Esophagus muscularis mucosa (tissue), 4 donors: ENCODE measurements around the gene NCKAP5. TPM values are rescaled to one million over a fixed set of nuclear protein-coding genes. Genes with fewer than 3 reads are reported as not detected.

Source experiments
- DNase-seq: peaks from one replicate; pipeline ENCODE4 v3.0.0-alpha.2; 2017; ENCODE audit errors: extremely low spot score
- H3K27ac ChIP-seq, 4 donors: fragments of 200-600 bp; sonication (generic); replicated peaks in 1 of 4; 1 replicate in 3 of 4; 2 replicates in 1 of 4; pipeline ENCODE4 v1.5.1; 2016 to 2019; ENCODE audit warnings: mild to moderate bottlenecking in 1 of 4
- H3K27me3 ChIP-seq, 4 donors: fragments of 200-600 bp; sonication (generic); one replicate each; pipeline versions ENCODE4 v1.5.1 to v1.6.0; 2016 to 2019
- H3K36me3 ChIP-seq, 4 donors: fragments of 200-600 bp; sonication (generic); one replicate each; pipeline ENCODE4 v1.5.1; 2016 to 2019
- H3K4me1 ChIP-seq, 4 donors: fragments of 200-600 bp; sonication (generic); one replicate each; pipeline ENCODE4 v1.5.1; 2016 to 2019
- H3K4me3 ChIP-seq, 4 donors: fragments of 200-600 bp; sonication (generic); 1 replicate in 2 of 4; 2 replicates in 2 of 4; pipeline ENCODE4 v1.5.1; 2016 to 2019; ENCODE audit warnings: mild to moderate bottlenecking in 4 of 4, moderate library complexity in 1 of 4
- H3K9me3 ChIP-seq, 4 donors: fragments of 200-600 bp; sonication (generic); 1 replicate in 3 of 4; 2 replicates in 1 of 4; pipeline ENCODE4 v1.5.1; 2016 to 2019
- EP300 ChIP-seq: sonication (generic); formaldehyde crosslinking; IDR thresholded peaks from one replicate; pipeline ENCODE4 v1.6.1; 2017; ENCODE audit warnings: antibody characterized with exemption
- POLR2A ChIP-seq: fragments of 450-650 bp; IDR thresholded peaks from one replicate; pipeline ENCODE4 v1.6.1; 2017; ENCODE audit warnings: antibody characterized with exemption, moderate library complexity, mild to moderate bottlenecking, low read depth
- POLR2AphosphoS5 ChIP-seq, 2 donors: sonication (generic); formaldehyde crosslinking; IDR thresholded peaks; one replicate each; pipeline ENCODE4 v1.6.1; 2017; ENCODE audit warnings: antibody characterized with exemption in 2 of 2
- WGBS: methylation state at CpG from one replicate; pipeline ENCODE4 v1.1.5; 2018; 5-methylcytosine and 5-hydroxymethylcytosine counted together
- intact Hi-C: fragments of 100-400 bp; cut with DNase I; formaldehyde crosslinking; loops from one replicate; pipeline ENCODE4 v1.15.1; 2023
- total RNA-seq, 4 donors: library from RNA; depleted of rRNA; stranded (reverse); fragments of >200 nt; gene quantifications; one replicate each; pipeline versions ENCODE4 v1.1.0 to v1.2.1, GENCODE V29; 2016
- TF ChIP-seq, protein P1 (sequence below), 3 experiments: fragments of 200-600 bp in 2 of 3; fragments of 450-650 bp in 1 of 3; sonication (generic) in 2 of 3; IDR thresholded peaks; one replicate each; pipeline ENCODE4 v1.5.1; 2017 to 2019; ENCODE audit warnings: antibody characterized with exemption in 3 of 3, mild to moderate bottlenecking in 2 of 3, moderate library complexity in 1 of 3

Gene NCKAP5
- total RNA-seq, 4 donors from 2014 or later: 0.33 to 1.8 (median 1.0) TPM

DNA sequence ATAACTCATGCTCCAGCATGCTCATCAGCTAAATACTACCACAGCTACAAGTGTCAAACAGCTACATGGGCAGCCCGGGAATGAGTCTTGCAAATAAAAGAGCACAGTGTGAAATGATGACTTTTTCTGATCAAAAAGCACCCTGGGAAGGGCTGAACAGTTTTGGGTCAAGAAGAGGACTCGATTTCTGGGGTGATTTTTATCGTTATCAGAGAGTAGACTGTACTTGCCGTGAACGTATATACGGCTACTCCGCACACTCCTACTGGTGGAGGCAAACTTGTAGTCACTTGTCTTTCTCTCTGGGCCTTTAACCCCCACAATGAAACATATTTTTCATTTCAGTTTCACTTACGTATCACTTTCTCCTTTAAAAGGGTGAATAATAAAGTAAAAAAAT is 54.4 kb downstream of the NCKAP5 start:
- 90% methylated on average over 8 of the region's 8 CpGs for WGBS
- Histone ChIP-seq H3K27me3 (no peaks in the 10 kb centered on the region), H3K4me3 (no peak overlapping the region), H3K4me1 (no peaks in the 10 kb centered on the region), H3K9me3 (no peaks in the 10 kb centered on the region), H3K36me3 (no peaks in the 10 kb centered on the region), H3K27ac (no peak overlapping the region)
- DNase-seq: peak; percentile 60
- intact Hi-C loops: no loop called here
- TF ChIP-seq, protein P1, sequence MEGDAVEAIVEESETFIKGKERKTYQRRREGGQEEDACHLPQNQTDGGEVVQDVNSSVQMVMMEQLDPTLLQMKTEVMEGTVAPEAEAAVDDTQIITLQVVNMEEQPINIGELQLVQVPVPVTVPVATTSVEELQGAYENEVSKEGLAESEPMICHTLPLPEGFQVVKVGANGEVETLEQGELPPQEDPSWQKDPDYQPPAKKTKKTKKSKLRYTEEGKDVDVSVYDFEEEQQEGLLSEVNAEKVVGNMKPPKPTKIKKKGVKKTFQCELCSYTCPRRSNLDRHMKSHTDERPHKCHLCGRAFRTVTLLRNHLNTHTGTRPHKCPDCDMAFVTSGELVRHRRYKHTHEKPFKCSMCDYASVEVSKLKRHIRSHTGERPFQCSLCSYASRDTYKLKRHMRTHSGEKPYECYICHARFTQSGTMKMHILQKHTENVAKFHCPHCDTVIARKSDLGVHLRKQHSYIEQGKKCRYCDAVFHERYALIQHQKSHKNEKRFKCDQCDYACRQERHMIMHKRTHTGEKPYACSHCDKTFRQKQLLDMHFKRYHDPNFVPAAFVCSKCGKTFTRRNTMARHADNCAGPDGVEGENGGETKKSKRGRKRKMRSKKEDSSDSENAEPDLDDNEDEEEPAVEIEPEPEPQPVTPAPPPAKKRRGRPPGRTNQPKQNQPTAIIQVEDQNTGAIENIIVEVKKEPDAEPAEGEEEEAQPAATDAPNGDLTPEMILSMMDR (IDR thresholded peaks at IDR 0.05): no peak
- TF ChIP-seq EP300 (no peak), POLR2AphosphoS5 (IDR thresholded peaks at IDR 0.05) (no peak), POLR2A (no peak)

DNA sequence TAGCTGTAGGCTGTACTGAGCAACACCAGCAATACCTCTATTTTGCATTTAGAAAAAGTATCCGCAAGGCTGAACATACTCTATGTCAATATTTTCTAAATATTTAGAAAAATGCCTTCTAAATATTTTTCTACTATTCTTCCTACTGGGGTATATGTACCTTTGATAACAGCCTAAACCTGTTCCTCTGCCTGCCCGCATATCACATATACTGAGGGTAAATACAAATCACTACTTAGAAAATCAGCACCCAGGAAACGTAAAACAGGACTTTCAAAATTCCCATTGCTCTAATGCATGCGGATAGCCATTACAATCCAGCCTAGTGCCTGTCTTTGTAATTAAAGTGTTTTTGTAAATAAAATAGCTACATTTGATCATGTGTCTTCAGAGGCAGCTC is 56.1 kb downstream of the NCKAP5 start:
- Histone ChIP-seq H3K4me3 (no peak overlapping the region), H3K36me3 (no peaks in the 10 kb centered on the region), H3K27me3 (no peaks in the 10 kb centered on the region), H3K27ac (no peak overlapping the region), H3K9me3 (no peaks in the 10 kb centered on the region), H3K4me1 (no peaks in the 10 kb centered on the region)
- intact Hi-C loops: no loop called here
- WGBS: 96% methylated on average over 4 of the region's 4 CpGs
- TF ChIP-seq POLR2AphosphoS5 (IDR thresholded peaks at IDR 0.05) (no peak), POLR2A (no peak), EP300 (no peak)
- TF ChIP-seq, protein P1 (IDR thresholded peaks at IDR 0.05): no peak
- no peak for DNase-seq

DNA sequence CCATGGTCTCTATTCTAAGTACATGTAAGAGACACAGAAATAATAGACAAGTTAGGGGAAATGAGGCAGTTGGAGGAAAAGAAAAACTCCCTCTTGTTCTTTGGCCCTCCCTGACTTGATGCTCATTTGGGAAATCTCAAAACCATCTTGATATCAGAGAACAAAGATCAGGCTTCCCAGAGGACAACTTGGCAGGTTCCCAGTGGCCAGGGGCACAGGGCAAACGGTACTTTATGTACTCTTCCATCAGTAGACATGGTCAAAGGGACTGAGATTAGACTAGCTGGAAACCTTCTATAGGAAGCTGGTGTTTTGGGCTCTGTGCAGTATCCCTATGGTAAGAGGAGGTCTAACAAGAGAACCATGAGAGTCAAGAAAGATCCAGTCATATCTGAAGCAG is 56.6 kb downstream of the NCKAP5 start:
- 0% methylated on average over 1 of the region's 1 CpG for WGBS
- Histone ChIP-seq H3K36me3 (no peaks in the 10 kb centered on the region), H3K4me3 (no peak overlapping the region), H3K9me3 (no peaks in the 10 kb centered on the region), H3K27ac (no peak overlapping the region), H3K4me1 (no peaks in the 10 kb centered on the region), H3K27me3 (no peaks in the 10 kb centered on the region)
- peak; percentile 72 for DNase-seq
- intact Hi-C loops: no loop called here
- TF ChIP-seq, protein P1 (IDR thresholded peaks at IDR 0.05): no peak
- TF ChIP-seq POLR2AphosphoS5 (IDR thresholded peaks at IDR 0.05) (no peak), EP300 (no peak), POLR2A (no peak)

DNA sequence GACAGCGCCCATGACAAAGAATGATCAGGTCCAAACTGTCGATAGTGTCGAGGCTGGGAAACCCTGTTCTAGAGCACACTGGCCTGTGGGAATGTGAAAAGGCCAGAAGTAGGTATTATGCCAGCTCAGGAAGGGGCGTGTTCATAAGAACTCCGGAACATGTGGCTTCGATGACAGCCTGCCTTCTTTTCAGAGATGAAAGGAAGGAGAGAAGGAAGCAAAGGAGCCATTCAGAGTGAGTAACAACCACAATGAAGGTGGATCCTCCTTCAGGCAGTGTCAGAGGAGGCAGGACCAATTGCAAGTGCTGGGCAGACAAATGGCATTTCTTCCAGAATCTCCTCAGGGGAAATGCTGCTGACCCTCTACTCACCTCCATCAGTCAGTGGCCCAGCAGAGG is 58.5 kb downstream of the NCKAP5 start:
- H3K4me1 ChIP-seq: peaks cover 3% of the 10 kb centered on the region in 4 donors
- H3K36me3 ChIP-seq: no peaks in the 10 kb centered on the region
- H3K4me3 ChIP-seq: no peak overlapping the region
- H3K9me3 ChIP-seq: no peaks in the 10 kb centered on the region
- intact Hi-C loops: no loop called here
- TF ChIP-seq EP300 (no peak), POLR2A (no peak), POLR2AphosphoS5 (IDR thresholded peaks at IDR 0.05) (no peak)
- TF ChIP-seq, protein P1 (IDR thresholded peaks at IDR 0.05): no peak
- H3K27ac ChIP-seq: no peak overlapping the region
- no peak for DNase-seq
- H3K27me3 ChIP-seq: no peaks in the 10 kb centered on the region
- WGBS: 89% methylated on average over 6 of the region's 6 CpGs

DNA sequence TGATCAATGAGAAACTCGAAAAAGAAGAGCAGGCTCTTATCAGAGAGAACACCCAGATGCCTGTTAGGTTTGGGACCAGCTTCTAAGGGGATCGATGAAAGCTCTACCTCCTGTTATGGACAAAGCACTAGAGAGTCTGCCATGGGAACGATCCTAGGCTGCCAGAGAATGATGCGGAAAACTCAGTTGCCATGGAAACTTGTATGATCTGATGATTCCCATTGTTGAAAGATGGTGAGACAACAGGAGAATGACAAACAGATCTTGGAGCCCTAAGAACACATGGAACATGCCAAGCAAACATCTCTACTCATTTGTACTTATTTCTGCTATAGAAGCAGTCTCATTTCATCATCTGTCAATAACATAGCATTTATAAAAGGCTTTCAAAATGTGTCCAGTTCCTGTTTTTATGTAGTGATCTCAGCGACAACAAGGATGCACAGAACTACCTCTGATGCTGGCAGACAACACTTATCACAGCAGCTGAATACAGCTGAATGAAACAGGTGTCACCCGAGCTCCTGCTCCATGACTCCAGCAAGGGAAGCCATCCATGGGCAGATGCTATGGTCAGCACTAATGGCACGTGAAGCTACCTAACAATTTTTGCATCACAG is 59.6 kb downstream of the NCKAP5 start:
- intact Hi-C loops: no loop called here
- H3K27me3 ChIP-seq: no peaks in the 10 kb centered on the region
- DNase-seq: peak; percentile 75
- TF ChIP-seq EP300: no peak
- no peak for TF ChIP-seq POLR2A
- TF ChIP-seq POLR2AphosphoS5 (IDR thresholded peaks at IDR 0.05): no peak
- TF ChIP-seq, protein P1 (IDR thresholded peaks at IDR 0.05): no peak
- no peaks in the 10 kb centered on the region for H3K36me3 ChIP-seq
- no peak overlapping the region for H3K4me3 ChIP-seq
- WGBS: 89% methylated on average over 7 of the region's 7 CpGs
- H3K9me3 ChIP-seq: no peaks in the 10 kb centered on the region
- H3K27ac ChIP-seq: no peak overlapping the region
- H3K4me1 ChIP-seq: peaks cover 8 to 12% (median 8%) of the 10 kb centered on the region in 4 donors
